PC-9 (cell line): Measurements from ENCODE around the gene UCN2. TPM values are rescaled to one million over a fixed set of nuclear protein-coding genes. Genes with fewer than 3 reads are reported as not detected.

ENCODE experiments used
- Bru-seq: library from RNA; stranded (reverse); fragments of 400-500 nt; gene quantifications from one replicate; lab custom pipeline; 2021; lab: Mats Ljungman, UMichigan
- BruChase-seq, 2 experiments: library from RNA; stranded (reverse); fragments of 400-500 nt; gene quantifications; one replicate each; lab custom pipeline; 2021; lab: Mats Ljungman, UMichigan
- BruUV-seq: library from RNA; stranded (reverse); fragments of 400-500 nt; replicated peaks from 2 replicates; lab custom pipeline; 2021; lab: Mats Ljungman, UMichigan
- CTCF ChIA-PET: fragments of 300-600 bp; sonication (Branson Sonifier 250); formaldehyde crosslinking; loops from one replicate; lab custom pipeline; 2022; ENCODE audit warnings: antibody characterized with exemption; lab: Charles Lee
- POLR2A ChIA-PET: fragments of 300-600 bp; sonication (Branson Sonifier 250); formaldehyde crosslinking; loops from one replicate; lab custom pipeline; 2022; ENCODE audit warnings: antibody characterized with exemption; ENCODE audit not compliant: unreplicated experiment; lab: Charles Lee
- DNase-seq, 2 experiments: peaks; one replicate each; pipeline versions ENCODE4 v3.0.0 to v3.0.0-alpha.2; 2015 to 2022; ENCODE audit warnings: mixed read lengths in 1 of 2
- H2AFZ ChIP-seq: fragments of 200-600 bp; sonication (generic); 2 replicates; pipeline ENCODE4 v1.8.1; 2017; ENCODE audit warnings: antibody characterized with exemption
- H3F3A ChIP-seq: fragments of 200-600 bp; sonication (generic); 2 replicates; pipeline ENCODE4 v1.8.1; 2017; ENCODE audit warnings: antibody characterized with exemption, mild to moderate bottlenecking, low read depth; ENCODE audit not compliant: insufficient read depth
- H3K27ac ChIP-seq: fragments of 200-600 bp; sonication (generic); 2 replicates; pipeline ENCODE4 v1.6.1; 2016; ENCODE audit warnings: mixed run types
- H3K27me3 ChIP-seq: fragments of 200-600 bp; sonication (generic); 2 replicates; pipeline ENCODE4 v1.6.1; 2016; ENCODE audit warnings: low read depth, mixed run types; ENCODE audit not compliant: insufficient read depth
- H3K36me3 ChIP-seq: fragments of 200-600 bp; sonication (generic); 2 replicates; pipeline ENCODE4 v1.6.1; 2016; ENCODE audit warnings: low read depth, mixed run types
- H3K4me1 ChIP-seq: fragments of 200-600 bp; sonication (generic); replicated peaks from 2 replicates; pipeline ENCODE4 v1.6.1; 2016; ENCODE audit warnings: mixed run types; ENCODE audit not compliant: insufficient read depth
- H3K4me2 ChIP-seq: fragments of 200-600 bp; sonication (generic); 2 replicates; pipeline ENCODE4 v1.6.1; 2017; ENCODE audit warnings: mixed run types
- H3K4me3 ChIP-seq: fragments of 200-600 bp; sonication (generic); 2 replicates; pipeline ENCODE4 v1.6.1; 2016; ENCODE audit warnings: mixed run types
- H3K79me2 ChIP-seq: fragments of 200-600 bp; sonication (generic); 2 replicates; pipeline ENCODE4 v1.6.1; 2017; ENCODE audit warnings: low read depth, mixed run types
- H3K9me2 ChIP-seq: fragments of 200-600 bp; sonication (generic); 2 replicates; pipeline ENCODE4 v1.8.1; 2017; ENCODE audit warnings: mild to moderate bottlenecking; ENCODE audit not compliant: insufficient read depth
- H3K9me3 ChIP-seq: fragments of 200-600 bp; sonication (generic); 2 replicates; pipeline ENCODE4 v1.8.1; 2016; ENCODE audit warnings: low read depth; ENCODE audit not compliant: insufficient read depth
- H4K20me1 ChIP-seq: fragments of 200-600 bp; sonication (generic); 2 replicates; pipeline ENCODE4 v1.8.1; 2017; ENCODE audit not compliant: insufficient read depth
- EZH2 ChIP-seq: fragments of 200-600 bp; sonication (generic); IDR thresholded peaks from 2 replicates; pipeline ENCODE4 v1.8.0; 2017; ENCODE audit warnings: antibody characterized with exemption, low read depth
- intact Hi-C: fragments of 100-400 bp; cut with micrococcal nuclease; formaldehyde crosslinking; loops from one replicate; pipeline ENCODE4 v1.10.0; 2022; ENCODE audit not compliant: unreplicated experiment
- long read RNA-seq: library from polyadenylated mRNA; stranded (forward); transcript quantifications from one replicate; pipeline ENCODE4 v2.0.0, GENCODE V29; 2022
- total RNA-seq: library from RNA; stranded (reverse); gene quantifications from 2 replicates; pipeline ENCODE4 v1.2.3, GENCODE V29; 2021
- TF ChIP-seq, protein P1 (sequence below): fragments of 200-600 bp; sonication (generic); conservative IDR thresholded peaks from 2 replicates; pipeline ENCODE4 v1.6.1; 2017; ENCODE audit warnings: mixed run types, antibody characterized with exemption, mild to moderate bottlenecking, moderate library complexity

The UCN2 gene, protein sequence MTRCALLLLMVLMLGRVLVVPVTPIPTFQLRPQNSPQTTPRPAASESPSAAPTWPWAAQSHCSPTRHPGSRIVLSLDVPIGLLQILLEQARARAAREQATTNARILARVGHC
- 2.8 and 4.2 TPM in 2 replicates for total RNA-seq
- percentile 51 among the genes with signal in this experiment for Bru-seq, nascent RNA
- percentile 56 among the genes with signal in this experiment for BruChase-seq, experiment 1, labeled RNA remaining after a 2-hour chase
- percentile 83 among the genes with signal in this experiment for BruChase-seq, experiment 2, labeled RNA remaining after a 6-hour chase
- long read RNA-seq = 0 reads

DNA sequence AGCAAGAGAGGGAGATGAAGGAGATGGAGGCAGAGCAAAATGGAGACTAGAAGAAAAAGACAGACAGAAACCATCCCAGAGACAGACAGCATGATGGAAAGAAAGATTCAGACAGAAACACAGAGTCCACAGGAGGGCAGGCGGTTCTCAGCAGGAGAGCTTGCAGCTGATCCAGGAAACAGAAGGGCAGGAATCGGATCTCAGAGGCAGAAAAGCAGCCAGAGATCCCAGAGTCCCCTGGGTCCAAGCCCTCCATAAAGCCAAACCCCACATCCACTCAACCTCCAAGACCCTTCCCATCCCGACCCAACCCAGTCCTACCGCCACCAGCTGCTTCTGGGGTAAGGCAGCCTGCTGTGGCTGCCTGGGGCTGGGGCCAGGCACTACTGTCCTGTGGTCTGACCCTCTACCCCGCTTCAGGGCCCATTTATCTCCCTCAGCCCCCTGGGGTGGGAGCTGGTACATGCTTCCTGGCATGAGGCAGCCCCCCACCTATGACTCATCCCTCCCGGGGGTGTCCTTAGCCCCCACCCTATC lies at the start of gene UCN2:
Gene UCN2, minus strand, starts transcription at position 400 of the 537 bp plus-strand sequence. CDS start 657 bp downstream, outside the sequence.
- no TSS peak for BruUV-seq
- Histone ChIP-seq H3K27ac (no peak within 1 kb of the TSS), H3K9me2 (no peaks in the 10 kb centered on the region), H3K4me1 (peaks cover 13% of the 10 kb centered on the region), H3K4me2 (peak within 1 kb of the TSS; percentile 16; the same call in 1 of the 2 replicates), H3F3A (peaks cover 11% of the 10 kb centered on the region; the same call in 1 of the 2 replicates), H3K36me3 (no peaks in the 10 kb centered on the region), H4K20me1 (no peaks in the 10 kb centered on the region), H3K9me3 (no peaks in the 10 kb centered on the region), H2AFZ (no peak within 1 kb of the TSS), H3K27me3 (no peaks in the 10 kb centered on the region), H3K4me3 (no peak within 1 kb of the TSS), H3K79me2 (no peaks in the 10 kb centered on the region)
- CTCF ChIA-PET = no interaction called here
- intact Hi-C loops = no loop called here
- POLR2A ChIA-PET = no interaction called here
- TF ChIP-seq, protein P1, sequence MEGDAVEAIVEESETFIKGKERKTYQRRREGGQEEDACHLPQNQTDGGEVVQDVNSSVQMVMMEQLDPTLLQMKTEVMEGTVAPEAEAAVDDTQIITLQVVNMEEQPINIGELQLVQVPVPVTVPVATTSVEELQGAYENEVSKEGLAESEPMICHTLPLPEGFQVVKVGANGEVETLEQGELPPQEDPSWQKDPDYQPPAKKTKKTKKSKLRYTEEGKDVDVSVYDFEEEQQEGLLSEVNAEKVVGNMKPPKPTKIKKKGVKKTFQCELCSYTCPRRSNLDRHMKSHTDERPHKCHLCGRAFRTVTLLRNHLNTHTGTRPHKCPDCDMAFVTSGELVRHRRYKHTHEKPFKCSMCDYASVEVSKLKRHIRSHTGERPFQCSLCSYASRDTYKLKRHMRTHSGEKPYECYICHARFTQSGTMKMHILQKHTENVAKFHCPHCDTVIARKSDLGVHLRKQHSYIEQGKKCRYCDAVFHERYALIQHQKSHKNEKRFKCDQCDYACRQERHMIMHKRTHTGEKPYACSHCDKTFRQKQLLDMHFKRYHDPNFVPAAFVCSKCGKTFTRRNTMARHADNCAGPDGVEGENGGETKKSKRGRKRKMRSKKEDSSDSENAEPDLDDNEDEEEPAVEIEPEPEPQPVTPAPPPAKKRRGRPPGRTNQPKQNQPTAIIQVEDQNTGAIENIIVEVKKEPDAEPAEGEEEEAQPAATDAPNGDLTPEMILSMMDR = no peak
- TF ChIP-seq EZH2 = no peak
- DNase-seq = no peak

DNA sequence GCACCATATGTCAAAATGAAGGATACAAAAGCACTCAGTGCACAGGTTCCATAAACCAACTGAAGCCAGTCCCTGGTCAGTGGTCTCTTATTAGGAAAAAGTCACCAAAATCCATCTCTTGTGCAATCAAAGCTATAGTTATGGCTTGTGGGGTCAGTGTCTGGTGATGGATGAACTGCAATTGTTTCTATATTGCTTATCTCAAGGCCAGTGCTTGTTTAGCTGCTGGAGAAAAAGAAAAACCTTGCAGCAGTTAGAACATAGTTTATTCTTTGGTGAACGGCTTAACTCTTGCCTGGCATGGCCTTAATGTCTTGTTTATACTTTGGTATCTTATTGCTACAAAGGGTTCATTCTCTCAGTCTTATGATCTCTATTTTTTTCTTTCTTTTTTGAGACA lies 48.7 kb upstream of the UCN2 start:
- Histone ChIP-seq H3K27ac (no peak overlapping the region), H2AFZ (no peak overlapping the region), H3K4me3 (no peak overlapping the region), H3K36me3 (0 out of 2 replicates have a peak, but pooled peaks cover 3% of the 10 kb centered on the region), H4K20me1 (no peaks in the 10 kb centered on the region), H3K27me3 (no peaks in the 10 kb centered on the region), H3K4me2 (no peak overlapping the region), H3K9me3 (peaks cover 13% of the 10 kb centered on the region), H3K4me1 (peaks cover 28% of the 10 kb centered on the region), H3K9me2 (no peaks in the 10 kb centered on the region), H3K79me2 (peaks cover 19% of the 10 kb centered on the region), H3F3A (peaks cover 19% of the 10 kb centered on the region)
- intact Hi-C loops = no loop called here
- BruUV-seq = no TSS peak
- TF ChIP-seq, protein P1 = no peak
- ChIA-PET POLR2A (no interaction called here), CTCF (no interaction called here)
- no peak for DNase-seq

DNA sequence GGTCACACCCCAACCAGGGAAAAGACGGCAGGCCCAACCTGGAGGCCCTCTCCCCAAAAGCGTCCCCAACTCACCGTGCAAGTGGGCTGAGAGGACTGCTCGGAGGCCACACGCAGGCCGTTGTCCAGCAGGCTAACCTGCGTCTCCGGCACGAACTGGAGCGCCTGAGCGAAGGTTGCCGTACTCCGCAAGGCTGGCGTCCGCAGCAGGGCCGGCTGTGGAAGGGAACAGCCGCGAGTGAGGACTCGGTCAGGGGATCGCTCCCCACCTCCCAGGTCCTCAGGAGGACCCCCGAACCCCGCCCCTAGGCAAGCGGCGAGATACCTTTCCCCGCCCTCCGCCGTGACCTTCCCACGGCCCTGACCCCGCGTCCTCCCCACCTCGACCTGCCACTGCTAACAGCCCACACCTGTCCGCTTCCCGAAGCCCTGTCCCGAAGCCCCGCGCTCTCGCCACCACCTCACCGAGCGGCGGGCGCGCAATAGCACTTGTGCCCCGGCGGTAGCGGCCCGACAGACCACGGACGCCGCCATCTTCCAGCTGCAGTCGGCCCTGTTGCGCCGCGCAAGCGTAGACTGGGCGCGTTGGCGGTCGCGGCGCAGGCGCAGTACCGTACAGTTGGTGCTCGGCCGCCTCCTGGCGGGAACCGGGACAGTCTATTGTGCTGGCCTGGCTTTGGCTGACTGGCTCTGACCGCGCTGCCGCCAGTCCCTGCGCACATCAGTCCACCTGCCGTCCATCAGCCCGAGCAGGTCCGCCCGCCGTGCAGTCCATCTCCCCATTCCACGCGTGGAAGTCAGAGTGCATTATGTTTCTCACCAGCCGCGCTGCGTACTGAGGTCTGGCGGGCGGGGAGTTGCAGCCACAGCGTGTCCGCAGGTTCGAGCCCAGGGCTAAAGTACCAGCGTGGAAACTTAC lies 45.8 kb upstream of the UCN2 start, which contains the start of gene UQCRC1:
Gene UQCRC1, minus strand, starts transcription at position 559 of the 918 bp plus-strand sequence. Its CDS starts 26 bp downstream, at position 533.
- H2AFZ ChIP-seq = peak within 1 kb of the TSS; percentile 88
- H3K9me3 ChIP-seq = no peaks in the 10 kb centered on the region
- intact Hi-C loops = loop anchor here (1.0 to 2.0 kb wide), 3 partner anchors 11 to 44 kb away; partner anchors contain the start of gene SLC26A6
- no peaks in the 10 kb centered on the region for H4K20me1 ChIP-seq
- no peaks in the 10 kb centered on the region for H3K27me3 ChIP-seq
- no TSS peak for BruUV-seq
- H3K27ac ChIP-seq = peak within 1 kb of the TSS; percentile 54
- ChIA-PET POLR2A (no interaction called here), CTCF (interaction anchor here (0.6 kb wide), 1 partner anchor 1144 kb away, joined by 3 read pairs; no protein-coding TSS in a partner anchor)
- H3K36me3 ChIP-seq = 0 out of 2 replicates have a peak, but pooled peaks cover 3% of the 10 kb centered on the region
- peak within 1 kb of the TSS; percentile 65 for H3K4me3 ChIP-seq
- peak within 1 kb of the TSS; percentile 85 for H3K4me2 ChIP-seq
- H3K9me2 ChIP-seq = no peaks in the 10 kb centered on the region
- peak; percentile 79 to 93 for DNase-seq
- H3K4me1 ChIP-seq = peaks cover 22% of the 10 kb centered on the region
- TF ChIP-seq EZH2 = no peak
- TF ChIP-seq, protein P1 = peak; percentile 60; the same call in 1 of the 2 replicates
- peaks cover 19% of the 10 kb centered on the region for H3K79me2 ChIP-seq
- H3F3A ChIP-seq = peaks cover 16% of the 10 kb centered on the region
